Testis (tissue), 2 donors: ENCODE measurements around the gene FAM169A.

Experiments
- POLR2A ChIP-seq: fragments of 450-650 bp; IDR thresholded peaks from one replicate; pipeline ENCODE4 v1.6.1; 2017; ENCODE audit warnings: antibody characterized with exemption, mild to moderate bottlenecking, moderate library complexity
- TF ChIP-seq, protein P1 (sequence below), 3 experiments: fragments of 450-650 bp in 2 of 3; fragments of 200-600 bp in 1 of 3; sonication (generic) in 1 of 3; IDR thresholded peaks; one replicate each; pipeline ENCODE4 v1.5.1; 2016 to 2019; ENCODE audit warnings: antibody characterized with exemption in 3 of 3, mild to moderate bottlenecking in 2 of 3, moderate library complexity in 1 of 3

GRCh38 chr5:74816875-74817274 lies 49.3 kb downstream of the FAM169A start:
- TF ChIP-seq, protein P1, sequence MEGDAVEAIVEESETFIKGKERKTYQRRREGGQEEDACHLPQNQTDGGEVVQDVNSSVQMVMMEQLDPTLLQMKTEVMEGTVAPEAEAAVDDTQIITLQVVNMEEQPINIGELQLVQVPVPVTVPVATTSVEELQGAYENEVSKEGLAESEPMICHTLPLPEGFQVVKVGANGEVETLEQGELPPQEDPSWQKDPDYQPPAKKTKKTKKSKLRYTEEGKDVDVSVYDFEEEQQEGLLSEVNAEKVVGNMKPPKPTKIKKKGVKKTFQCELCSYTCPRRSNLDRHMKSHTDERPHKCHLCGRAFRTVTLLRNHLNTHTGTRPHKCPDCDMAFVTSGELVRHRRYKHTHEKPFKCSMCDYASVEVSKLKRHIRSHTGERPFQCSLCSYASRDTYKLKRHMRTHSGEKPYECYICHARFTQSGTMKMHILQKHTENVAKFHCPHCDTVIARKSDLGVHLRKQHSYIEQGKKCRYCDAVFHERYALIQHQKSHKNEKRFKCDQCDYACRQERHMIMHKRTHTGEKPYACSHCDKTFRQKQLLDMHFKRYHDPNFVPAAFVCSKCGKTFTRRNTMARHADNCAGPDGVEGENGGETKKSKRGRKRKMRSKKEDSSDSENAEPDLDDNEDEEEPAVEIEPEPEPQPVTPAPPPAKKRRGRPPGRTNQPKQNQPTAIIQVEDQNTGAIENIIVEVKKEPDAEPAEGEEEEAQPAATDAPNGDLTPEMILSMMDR (IDR thresholded peaks at IDR 0.05) = no peak
- no peak for TF ChIP-seq POLR2A
